ENCODE results near the gene ZCCHC17.
A peak's percentile ranks its signal among the peaks of the same experiment; 100 is the strongest.
"Not testable (repeated sequence)": the region's sequence is repeated elsewhere in the genome, so short reads cannot be mapped to it uniquely, and the experiment has no call there.

ZCCHC17 gene

DNA sequence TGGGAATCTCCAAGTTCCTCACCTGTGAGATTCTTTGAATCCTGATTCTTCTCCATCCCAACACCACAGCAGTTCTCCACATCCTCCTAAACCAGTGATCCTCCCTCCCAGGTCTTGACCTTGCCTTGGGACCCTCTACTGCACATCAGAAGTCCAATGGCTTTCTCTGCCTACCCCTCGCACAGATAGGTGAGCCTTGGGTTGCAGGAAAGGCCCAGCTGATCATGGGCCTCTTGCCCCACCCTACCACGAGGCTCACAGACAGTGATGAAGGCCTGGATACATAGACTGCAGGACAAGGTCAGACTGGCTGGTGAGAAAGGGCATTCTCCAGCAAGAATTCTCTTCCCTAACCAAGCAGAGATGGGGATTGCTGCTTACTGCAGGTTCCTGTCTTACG, 75.2 kb downstream of the ZCCHC17 start:
- DNase-seq: no peak

DNA sequence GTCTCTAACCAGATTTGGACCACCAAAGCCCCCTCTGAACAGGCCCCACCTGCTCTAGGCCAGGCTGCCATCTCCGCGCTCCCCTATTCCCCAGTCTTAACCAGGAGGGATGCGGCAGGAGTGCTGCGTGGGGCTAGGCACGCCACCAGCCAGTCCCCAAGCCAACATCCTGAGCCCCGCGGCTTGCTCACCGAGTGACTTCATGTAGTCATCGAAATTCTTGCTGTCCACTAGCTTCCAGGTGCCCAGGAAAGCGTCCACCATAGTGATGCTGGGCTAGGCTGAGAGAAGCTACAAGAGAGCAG, 75.9 kb downstream of the ZCCHC17 start:
- no peak for DNase-seq

DNA sequence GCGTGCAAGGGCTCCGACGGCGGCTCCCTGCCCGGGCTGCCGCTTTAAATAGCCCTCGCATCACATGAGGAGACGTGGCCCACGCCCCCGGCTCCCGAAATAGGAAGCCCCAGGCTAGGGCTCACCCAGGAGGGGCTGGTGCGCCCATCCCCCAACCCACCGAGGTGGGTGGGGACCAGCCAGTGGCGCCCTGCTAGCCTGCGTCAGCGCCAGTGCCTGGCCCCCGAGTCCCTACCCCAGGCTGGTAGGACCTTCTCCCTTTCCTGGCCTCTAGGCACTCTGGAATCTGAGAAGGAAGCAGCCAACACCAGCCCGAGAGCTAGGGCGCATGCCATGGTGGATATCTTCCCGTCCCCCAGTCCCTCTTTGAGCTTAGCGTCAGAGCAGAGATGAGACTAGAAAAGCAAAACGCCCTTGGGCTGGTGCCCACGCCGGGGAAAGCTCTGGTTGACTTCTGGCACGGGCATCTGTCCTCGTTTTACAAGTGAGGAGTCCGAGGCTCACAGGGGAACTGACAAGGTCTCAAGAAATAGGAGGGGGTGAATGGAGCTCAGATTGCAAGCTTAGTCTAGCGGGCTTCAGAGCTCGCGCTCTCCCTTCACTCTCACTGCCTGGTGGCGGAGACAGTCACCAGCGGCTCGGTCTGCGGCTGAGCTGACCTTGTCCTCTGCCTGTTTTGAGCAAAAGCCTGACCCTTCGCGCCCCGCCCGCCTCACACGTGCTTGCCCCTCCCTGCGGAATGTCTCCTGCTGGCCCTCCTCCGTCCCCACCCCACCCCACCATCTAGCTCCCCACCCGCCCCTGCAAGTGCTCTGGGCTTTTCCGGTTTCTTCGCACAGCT, 76.4 kb downstream of the ZCCHC17 start, which contains the start of gene FABP3:
FABP3 (minus strand) TSS at position 21 of the 841 bp plus-strand sequence. CDS start 62 bp downstream, outside the sequence.
- peak; percentile 17 for DNase-seq

DNA sequence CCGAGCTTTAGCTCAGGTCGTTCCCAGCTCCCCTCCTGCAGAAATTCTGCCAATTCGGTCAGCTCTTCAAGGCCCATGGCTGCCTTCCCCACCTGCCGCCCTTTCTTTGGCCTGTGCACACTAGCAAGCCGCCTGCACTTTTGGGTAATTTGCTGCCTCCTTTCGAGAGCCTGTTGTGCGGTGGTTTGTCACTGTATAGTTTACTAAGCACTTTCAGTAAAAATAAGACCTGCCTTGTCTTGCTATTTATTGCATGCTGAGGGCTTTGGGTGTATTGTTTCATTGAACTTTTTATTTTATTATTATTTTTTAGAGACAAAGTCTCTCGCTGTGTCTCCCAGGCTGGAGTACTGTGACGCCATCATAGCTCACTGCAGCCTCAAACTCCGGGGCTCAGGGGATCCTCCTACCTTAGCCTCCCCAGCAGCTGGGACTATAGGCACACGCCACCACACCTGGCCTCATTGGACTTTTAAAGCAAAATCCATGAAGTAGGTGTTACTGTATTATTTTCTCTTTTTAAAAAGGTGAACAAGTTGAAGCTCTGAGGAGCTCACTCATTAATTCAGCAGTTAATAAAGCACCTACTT, 77.2 kb downstream of the ZCCHC17 start:
- peak; percentile 13 for DNase-seq

DNA sequence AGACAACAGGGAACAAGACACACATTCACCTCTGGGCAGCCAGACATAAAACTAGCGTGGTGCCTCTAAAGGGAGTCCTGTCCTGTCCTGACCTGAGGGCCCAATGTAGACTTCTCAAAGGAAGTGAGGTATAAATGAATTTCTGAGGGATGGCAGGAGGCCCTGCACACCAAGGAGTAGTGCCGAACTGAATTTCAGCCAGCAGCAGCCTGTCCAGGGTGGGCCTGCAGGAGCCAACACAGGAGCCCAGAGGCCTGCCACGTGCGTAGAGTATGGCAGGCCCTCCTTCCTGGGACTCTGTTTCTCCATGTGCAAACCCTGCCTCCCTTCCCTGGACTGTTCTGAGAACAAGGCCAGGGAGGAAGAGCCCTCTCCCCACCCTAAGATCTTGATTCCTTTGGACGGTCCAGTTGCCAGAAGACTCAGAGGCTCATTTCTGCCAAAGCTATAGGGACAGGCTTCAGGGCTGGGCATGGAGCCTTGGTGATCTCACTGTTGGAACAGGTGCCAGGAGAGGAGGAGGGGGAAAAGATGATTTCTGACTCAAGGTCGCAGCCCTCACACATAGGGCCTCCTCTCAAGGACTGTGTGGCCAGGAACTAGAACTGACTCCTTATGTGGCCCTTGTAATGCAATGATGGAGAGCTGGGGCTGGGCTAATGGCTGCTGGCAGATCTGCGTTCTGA, 77.8 kb downstream of the ZCCHC17 start:
- DNase-seq: no peak

DNA sequence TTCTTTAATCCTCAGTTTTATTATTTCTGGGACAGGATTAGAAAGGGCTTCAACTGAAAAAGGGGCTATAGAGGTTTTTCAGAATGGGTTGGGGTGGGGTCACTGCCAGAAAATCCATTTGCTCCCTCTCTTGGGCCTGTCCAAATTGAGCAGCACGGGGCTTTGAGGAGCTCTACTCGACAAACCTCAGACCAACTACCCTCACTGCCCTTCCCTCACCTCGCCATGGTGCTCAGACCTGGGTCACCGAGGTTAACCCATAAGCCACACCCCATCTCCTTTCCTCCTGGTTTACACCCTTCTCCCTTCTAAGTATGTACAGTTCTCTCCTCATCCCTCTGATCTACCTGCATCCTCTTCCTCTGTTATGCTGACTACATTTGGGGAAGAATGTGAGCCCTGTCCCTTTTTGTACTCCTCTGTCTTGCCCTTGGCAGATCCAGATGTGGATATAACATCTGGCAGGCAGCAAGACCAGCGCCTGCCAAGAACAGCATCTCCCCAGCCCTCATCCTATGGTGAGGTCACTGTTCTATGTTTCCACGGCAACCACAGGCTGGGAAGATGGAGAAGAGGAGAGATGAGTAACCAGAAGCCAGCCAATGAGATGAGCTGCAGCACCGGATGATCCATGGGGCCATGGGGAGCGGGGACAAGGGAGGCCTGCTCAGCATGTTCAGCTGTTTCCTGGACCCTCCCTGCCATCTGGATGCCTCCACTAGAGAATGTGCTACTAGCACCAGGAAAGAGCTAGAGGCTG, 79.7 kb downstream of the ZCCHC17 start:
- DNase-seq: no peak

DNA sequence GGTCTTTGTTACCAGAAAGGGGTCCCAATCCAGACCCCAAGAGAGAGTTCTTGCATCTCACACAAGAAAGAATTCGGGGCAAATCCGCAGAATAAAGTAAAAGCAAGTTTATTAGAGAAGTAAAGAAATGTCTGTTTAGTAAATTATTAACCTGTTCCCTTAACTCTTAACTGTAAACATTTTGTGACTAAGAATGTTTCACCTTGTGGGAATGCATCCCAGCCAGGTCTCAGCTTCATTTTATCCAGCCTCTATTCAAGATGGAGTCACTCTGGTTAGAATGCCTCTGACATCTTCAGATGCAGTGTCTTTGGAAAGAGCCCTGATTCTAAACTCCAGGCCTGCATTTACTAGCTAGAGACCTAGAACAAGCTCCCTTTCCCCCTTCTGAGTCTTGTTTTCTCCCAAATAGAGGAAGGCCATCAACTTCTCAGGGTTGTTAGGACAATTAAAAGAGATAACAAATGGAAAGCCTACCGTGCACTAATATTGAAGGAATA, 80.6 kb downstream of the ZCCHC17 start:
- DNase-seq: no peak

DNA sequence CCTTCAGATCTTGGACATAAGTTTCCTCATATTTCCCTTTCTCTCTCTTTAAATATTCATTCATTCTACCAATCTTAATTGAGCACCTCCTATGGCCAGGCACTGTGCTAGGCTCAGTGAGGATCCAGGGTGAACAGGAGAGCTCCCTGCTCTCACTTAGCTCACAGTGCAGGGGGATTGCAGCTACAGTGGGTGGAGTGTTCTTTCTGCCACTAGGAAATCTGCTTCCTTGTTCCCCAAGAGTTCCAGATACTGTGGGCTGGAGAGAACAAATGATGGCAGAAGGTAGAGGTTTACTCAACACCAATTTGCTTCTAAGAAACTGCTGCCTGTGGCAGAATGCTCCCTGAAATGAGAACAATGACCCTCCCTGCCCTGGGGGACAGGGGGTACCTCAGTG, 81.2 kb downstream of the ZCCHC17 start:
- DNase-seq: no peak

DNA sequence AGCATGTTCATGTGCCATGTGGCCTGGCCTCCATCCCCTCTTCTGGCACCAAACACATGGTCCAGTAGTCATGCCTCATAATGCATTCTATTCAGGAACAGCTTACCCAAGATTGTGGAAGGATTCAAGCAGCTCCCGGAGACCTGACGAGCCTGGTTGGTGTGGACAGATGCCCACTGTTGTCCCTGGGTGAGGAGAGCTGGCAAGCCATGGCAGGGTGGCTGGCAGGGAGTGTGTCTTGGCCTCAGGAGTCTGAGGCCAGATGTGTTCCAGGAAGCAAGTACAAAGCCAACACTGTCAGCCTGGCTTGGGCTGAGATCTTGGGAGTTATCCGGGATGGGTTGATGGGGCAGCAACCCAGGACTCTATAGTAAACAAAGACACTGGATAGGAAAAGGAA, 83.3 kb downstream of the ZCCHC17 start:
- no peak for DNase-seq

DNA sequence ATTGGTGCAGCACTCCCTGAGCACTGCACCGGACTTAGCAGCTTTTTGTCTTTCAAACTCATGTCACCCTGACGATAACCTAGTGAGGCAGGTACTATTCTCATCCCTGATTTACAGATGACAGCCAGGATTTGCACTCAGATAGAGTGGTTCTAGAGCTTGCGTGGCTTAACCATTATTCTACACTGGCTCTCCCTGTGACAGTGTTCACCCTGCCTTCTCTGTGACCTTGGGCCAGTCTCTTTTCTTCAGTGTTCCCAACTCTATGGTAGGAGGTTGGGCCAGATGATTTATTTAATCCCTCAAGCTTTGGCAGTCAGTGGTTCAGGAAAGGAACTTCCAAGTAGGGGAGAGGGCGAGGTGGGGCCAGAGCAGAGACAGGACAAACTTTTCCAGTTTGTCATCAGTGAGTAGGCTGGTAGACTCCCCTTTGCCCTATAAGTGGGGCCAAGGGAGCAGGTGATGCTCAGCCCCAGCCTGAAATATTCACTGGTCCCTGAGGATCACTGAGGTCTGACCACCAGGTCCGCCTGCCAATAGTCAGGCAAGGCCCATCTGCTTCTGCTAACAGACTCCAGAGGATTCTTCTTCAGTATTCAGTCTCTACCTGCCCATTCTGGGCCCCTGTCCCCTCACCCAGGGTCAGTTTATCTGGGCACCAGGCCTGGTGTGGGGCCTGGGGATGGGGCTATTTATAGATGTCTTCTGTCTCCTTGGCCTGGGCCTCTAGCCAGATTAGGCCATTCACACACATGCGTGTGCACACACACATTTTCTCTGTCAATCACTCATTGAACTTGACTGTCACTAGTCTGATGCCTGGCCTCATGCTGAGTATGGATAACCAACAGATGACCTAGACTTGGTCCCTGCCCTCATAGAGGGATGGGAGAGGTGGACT, 84.8 kb downstream of the ZCCHC17 start:
- no peak for DNase-seq

DNA sequence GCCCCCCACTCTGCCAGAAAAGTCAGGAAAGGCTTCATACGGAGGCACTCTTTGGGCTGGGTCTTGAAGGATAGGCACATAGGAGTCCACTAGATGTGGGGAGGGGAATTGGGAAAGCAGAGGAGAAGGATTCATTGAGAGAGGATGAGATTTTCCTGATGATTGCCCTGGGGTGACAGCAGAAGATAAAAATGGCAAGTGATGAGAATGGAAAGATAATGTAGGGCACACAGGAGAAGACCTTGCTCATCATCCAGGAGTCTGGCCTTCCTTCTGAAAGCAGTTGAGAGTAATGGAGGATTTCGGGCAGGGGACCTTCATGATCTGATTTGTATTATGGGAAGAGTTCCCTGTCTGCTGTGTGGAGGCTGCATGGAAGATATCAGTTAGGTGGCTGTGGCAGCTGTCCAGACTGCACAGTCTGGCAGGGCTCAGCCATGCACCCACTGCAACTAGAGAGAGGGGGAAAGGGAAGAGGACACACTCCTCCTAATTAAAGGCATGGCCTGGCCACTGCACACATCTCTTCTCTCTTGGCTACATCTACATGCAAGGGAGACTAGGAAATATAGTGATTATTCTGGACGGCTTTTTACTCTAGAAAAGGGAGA, 85.7 kb downstream of the ZCCHC17 start:
- no peak for DNase-seq

DNA sequence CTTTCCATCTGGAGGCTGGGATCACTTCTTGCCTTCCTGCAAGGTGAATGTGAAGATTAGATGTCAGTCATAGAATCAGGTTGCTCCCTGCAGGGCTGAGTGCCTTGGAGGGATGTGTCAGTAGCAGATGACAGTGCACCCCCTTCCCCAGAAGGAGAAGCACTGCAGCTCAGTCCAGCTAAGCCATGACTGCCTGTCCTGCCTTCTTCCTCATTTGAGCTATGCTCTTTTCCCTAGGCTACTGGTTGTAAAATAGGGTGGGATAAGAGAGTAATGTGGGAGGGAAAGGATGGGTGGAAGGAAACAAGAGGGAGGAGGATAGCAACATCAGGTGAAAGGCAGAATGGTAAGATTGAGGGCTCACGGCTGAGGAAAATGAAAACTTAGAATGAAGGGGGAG, 87.1 kb downstream of the ZCCHC17 start:
- DNase-seq: no peak

DNA sequence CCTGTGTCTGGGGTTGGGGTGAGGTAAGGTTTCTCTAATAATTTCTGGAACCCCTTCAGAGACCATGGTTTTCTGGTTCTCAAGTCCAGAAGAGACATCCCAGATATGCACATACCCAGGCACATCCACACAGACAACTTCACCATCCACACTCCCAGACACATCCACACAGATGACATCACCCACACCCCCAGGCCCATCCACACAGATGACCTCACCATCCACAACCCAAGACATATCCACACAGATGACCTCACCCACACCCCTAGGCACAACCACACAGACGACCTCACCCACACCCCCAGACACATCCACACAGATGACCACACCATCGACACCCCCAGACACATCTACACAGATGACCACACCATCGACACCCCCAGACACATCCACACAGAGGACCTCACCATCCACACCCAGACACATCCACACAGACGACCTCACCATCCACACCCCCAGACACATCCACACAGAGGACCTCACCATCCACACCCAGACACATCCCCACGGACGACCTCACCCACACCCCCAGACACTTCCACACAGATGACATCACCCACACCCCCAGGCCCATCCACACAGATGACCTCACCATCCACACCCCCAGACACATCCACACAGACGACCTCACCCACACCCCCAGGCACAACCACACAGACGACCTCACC, 89.9 kb downstream of the ZCCHC17 start:
- DNase-seq: not testable (repeated sequence)

DNA sequence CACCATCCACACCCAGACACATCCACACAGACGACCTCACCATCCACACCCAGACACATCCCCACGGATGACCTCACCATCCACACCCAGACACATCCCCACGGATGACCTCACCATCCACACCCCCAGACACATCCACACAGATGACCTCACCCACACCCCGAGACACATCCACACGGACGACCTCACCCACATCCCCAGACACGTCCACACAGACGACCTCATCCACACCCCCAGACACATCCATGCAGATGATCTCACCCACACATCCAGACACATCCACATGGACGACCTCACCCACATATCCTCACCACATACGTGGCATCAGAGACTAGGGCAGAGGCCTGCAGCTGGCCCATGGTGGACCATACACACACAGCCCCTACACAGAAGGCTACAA, 90.8 kb downstream of the ZCCHC17 start:
- DNase-seq: no peak

DNA sequence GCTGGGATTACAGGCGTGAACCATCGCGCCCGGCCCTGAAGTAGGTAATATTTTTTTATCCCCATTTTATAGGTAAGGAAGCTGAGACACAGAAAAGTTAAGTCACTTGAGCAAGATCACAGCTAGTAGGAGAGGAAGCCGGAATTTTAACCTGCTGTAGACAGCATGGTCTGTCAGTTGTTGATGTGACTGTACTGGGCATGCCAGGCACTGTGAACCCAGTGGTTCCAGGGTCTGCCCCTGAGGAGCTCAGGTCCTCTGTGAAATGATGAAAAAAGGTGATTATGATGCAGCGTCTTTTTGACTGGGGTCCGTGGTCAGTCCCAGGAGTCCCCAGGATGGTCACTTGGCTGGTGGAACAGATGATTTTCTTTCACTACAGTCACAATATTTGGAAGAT, 92.8 kb downstream of the ZCCHC17 start:
- no peak for DNase-seq

DNA sequence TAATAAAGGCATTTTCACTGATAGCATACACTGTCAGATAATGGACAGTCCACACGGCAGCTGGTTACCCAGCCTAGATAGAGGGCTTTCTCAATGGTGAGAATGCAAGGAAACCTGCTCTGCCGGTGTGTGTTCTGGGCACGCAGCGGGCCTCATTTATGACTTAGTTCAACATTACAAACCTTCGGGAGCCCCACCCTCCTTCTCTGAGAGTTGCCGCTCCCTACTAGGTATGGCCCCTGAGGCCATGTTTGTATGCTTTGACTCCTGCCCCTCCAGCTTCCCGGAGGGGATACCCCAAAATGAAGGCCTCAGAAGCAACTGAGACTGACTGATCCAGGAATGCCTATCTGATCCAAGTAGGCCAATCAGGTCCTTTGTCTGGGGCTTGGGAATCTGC, 93.2 kb downstream of the ZCCHC17 start:
- no peak for DNase-seq

DNA sequence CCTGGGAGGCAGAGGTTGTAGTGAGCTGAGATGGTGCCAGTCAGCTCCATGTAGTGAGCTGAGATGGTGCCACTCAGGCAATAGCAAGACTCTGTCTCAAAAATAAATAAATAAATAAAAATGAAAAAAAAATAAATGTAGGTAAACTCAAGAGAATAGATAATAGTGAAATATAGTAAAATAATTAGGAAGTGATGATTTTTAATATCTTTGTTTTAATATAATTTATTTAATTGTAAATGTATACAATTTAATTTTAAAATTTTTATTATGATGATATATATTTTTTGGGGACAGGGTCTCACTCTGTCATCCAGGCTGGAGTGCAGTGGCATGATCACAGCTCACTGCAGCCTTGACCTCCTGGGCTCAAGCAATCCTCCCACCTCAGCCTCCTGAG, 96.6 kb downstream of the ZCCHC17 start:
- DNase-seq: no peak

DNA sequence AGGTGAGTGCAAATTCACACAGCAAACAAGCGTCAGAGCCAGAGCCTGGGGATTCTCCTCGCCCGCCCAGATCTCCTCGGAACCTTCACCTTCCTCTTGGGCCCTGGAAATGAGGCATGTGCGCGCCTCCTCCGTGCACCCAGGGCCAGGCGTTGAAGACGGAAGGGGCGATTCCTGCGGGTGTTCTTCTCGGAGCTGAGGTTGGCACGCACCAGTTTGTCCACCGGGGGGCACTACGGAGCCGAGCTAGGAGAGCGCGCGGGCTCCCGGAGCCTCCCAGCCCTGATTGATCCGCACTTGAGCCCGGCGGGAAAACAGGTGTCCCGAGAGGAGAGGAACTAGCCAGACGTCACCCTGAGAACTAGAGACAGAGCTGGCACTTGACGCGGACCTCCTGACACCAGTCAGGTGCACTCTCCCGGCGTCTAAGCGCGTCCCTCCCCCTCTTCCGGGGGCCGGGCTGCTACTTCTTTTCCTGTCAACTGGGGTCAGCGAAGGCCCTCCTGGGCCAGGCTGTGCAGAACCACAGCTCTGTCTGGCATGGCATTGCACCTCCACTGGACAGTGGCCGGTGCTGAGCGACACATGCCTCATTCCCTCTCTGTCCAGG, 97.9 kb downstream of the ZCCHC17 start:
- peak; percentile 81 for DNase-seq

DNA sequence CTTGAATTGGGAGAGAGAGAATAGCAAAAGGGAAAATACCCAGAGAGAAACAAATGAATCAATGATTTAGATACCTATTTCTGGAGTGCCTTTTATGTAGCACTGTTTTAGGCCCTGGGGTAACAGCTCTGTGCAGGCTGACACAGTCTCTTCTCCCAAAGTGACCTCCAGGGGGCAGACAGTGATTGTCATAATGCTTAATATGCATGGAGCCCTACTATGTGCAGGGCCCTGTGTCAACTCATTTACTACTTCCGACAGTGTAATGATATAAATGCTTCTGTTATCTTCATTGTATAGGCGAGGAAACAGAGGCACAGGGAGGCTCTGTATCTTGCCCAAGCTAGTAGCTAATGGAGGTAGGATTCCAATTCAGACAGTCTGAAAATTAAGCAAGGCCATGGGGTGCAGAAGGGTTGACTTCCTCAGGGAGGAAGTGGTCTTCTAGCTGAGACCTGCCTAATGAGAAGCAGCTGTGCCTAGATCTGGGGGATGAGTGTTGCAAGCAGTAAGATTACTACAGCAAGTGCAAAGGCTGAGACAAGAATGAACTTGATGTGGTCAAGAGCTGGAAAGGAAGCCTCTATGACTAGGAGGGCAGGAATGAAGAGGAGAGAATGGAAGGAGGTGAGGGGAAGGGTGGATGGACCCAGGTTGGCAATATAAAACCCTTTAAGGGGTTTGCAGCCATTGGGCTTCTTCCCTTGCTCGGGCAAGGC, 100.0 kb downstream of the ZCCHC17 start:
- DNase-seq: no peak

Measured in activated naive CD4-positive, alpha-beta T cell treated with anti-CD3 and anti-CD28 coated beads, Interleukin-2, amount 50 U/mL, for 16 hours (primary cell).